Superior temporal gyrus (tissue), 1 donor: Measurements from ENCODE around the gene PIEZO2.

ENCODE experiments used
- DNase-seq: peaks from one replicate; pipeline ENCODE4 v3.0.0-alpha.2; 2016; ENCODE audit errors: extremely low spot score

Gene PIEZO2

DNA sequence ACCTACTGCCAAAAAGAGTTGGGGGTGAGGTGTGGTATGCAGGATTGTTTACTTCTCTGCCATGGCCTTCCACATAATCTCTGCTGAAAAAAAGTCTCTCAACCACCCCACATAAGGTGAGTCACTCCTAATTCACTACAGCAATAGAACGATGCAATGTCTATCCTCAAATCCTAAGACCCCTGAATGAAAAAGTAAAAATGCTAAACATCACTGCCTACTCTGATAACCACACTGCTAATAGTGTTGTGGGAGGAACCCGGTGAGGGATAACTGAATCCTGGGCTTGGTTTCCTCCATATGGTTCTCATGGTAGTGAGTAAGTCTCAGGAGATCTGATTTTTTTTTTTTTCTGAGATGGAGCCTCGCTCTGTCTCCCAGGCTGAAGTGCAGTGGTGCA, 252.5 kb downstream of the PIEZO2 start:
- no peak for DNase-seq

DNA sequence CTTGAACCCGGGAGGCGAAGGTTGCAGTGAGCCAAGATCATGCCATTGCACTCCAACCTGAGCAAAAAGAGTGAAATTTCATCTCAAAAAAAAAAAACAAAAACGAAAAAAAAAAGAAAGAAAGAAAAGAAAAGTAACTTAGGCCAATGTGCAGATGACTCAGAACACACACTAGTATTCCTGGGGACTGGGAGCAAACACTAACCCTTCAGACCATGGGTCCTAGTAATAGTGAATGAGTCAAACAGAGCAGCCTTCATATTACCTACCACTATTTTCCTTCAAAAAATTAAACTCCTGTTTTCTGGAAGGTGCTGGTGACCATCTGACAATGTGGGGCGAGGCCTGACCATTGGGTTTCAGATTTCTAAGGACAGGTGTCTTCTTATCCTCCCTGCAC, 253.4 kb downstream of the PIEZO2 start:
- no peak for DNase-seq

GRCh38 chr18:10894501-10894900, 254.9 kb downstream of the PIEZO2 start:
- no peak for DNase-seq

- DNase-seq: no peak
Measured at GRCh38 chr18:10893761-10894160, 255.6 kb downstream of the PIEZO2 start.

GRCh38 chr18:10893196-10893595, 256.2 kb downstream of the PIEZO2 start:
- DNase-seq: no peak

DNA sequence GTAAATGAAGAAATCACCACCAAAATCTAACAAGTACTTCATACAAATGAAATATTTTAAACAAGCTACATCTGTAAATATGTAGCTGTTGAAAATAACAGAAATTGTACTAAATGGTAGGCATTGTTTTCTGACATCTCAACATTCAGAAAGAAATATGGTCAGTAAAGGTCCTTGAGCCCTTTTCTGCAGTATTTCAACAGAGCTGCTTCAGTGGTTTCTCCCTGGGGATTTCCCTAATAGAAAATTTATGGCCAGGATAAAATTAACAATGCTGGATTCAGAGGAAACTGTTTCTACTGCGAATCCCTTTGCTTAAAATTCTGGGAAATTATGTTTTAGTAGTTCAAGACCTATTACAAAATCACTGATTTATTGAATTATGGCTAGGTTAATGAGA, 256.6 kb downstream of the PIEZO2 start:
- DNase-seq: no peak

- DNase-seq: no peak
Measured at GRCh38 chr18:10890022-10890421, 259.3 kb downstream of the PIEZO2 start.

DNA sequence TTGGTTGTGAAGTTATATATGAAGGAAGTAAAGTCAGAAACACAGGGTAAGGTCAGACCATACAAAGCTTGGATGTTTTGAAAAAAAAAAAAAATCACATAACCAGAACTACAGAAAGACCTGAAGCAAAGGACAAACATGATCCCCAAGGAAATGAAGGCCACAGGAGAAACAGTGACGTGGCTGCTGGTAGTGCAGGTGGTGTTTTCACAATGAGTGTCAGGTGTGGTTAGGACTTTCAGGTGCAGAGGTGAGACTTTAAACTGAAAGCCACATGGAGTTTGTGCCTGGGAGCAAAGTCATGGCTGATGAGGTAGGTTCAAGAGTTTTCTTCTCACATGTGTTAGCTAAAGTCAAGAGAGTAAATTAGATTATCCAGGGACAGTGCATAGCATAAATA, 270.7 kb downstream of the PIEZO2 start:
- no peak for DNase-seq

DNA sequence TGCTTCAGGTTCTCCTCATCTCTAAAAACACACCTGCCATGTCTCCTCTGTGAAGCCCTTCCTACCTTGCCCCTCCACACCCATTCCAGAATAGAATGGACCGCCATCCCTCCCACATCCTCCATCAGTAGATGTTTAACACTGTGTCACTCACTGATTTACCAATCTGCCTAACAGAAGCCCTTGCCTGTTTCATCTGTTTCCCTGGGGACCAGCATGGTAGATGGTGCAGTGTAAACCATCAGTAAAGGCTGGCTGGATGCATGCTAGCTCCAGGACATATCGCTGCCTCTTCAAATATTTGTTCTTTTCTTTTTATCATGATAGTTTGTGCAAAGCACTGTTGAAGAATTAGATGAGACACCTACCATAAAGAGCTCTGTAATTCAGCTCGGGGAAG, 271.4 kb downstream of the PIEZO2 start:
- DNase-seq: no peak

DNA sequence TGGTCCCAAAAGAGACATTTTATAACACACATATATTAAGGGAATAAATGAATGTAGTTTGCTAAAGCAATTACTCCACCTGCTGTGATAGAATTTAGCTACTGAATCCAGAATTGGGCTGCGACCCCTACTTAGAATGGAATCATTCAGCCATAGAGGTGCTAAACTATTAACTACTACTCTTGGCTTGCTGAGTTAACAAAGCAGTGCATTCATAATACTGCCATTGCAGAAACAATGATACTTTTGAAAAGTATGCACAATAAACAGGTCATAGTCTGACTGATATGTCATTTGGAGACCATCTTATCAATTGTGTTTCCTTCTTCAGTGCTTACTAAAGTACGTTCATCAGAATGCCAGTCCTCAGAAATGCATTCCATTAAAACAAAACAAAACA, 273.6 kb downstream of the PIEZO2 start:
- no peak for DNase-seq

GRCh38 chr18:10872304-10872703, 277.1 kb downstream of the PIEZO2 start:
- DNase-seq: no peak

DNA sequence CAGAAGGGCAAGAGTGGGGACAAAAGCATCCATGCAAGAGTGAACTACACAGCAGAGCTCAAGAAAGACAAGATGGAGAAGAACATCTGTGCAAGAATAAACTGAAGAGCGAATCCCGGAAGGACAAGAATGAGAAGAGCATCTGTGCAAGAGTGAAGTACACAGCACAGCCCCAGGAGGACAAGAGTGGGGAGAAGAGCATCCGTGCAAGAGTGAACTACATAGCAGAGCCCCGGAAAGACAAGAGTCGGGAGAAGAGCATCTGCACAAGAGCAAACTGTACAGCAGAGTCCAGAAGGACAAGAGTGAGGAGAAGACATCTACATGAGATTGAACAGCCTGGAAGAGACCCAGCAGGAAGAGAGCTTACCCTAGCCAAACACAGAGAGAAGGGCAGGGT, 284.6 kb downstream of the PIEZO2 start:
- DNase-seq: no peak

GRCh38 chr18:10863026-10863425, 286.3 kb downstream of the PIEZO2 start:
- DNase-seq: no peak

DNA sequence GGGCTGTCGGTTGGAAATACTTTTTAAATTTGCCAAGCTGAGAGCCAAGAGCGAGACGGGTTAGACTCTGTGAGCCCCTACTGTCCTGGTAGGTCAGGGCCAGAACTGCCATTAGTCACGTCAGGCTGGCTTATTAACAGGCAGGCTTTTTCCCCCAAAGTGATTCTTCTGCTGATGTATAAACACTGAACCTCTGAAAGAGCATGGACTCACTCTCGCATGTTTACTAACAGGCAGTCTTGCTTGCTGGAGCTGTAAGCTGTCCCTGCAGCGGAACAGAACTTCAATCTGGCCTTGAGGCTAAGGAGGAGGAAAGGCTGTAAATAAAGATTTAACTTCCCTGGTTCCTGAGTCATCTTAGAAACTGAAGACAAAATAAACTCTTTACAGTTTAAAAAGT, 288.4 kb downstream of the PIEZO2 start:
- no peak for DNase-seq

- no peak for DNase-seq
Measured at GRCh38 chr18:10860382-10860781, 289.0 kb downstream of the PIEZO2 start.

GRCh38 chr18:10858477-10858876, 290.9 kb downstream of the PIEZO2 start:
- no peak for DNase-seq

GRCh38 chr18:10856132-10856531, 293.2 kb downstream of the PIEZO2 start:
- DNase-seq: no peak

GRCh38 chr18:10852385-10853303, 296.7 kb downstream of the PIEZO2 start:
- no peak for DNase-seq

DNA sequence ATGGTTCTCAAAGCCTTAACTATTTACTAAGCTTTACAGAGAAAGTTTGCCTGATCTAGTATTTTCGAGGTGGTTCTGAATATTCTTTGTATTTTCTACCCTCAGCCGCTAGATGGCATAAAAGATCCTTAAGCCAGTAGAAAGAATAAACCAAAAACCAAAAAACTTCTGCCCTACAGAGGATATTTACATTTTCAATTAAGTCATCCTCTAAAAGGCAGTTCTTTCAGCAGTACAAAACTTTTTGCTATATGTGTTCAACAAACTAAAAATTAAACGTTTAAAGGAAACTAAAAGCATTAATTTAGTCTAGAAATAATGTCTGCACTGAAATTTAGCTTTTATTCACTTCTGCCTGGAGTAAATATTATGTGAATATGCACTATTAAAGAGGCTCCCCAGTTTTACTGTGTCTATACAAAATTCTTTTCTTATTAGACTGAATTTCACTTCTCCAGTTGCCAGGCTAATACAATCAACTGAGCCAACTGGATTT, 297.5 kb downstream of the PIEZO2 start:
- peak; percentile 88 for DNase-seq

DNA sequence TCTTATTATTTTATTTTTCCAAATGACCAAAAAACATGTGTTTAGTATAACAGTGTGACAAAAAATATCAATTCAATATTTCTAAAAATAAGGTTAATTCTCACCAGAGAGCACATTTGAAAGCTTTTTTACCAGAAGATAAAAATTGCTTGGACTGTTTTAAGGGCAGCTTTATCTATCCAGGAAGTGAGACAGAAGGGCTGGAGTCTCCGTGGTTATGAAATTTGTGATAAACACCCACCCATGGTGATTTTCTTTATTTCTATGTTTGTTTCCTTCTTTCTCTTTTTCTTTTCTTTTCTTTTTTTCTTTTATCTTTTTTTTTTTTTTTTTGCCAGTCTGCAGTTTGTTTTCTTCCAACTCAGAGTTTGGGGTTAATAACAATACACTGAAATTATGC, 298.5 kb downstream of the PIEZO2 start:
- no peak for DNase-seq

DNA sequence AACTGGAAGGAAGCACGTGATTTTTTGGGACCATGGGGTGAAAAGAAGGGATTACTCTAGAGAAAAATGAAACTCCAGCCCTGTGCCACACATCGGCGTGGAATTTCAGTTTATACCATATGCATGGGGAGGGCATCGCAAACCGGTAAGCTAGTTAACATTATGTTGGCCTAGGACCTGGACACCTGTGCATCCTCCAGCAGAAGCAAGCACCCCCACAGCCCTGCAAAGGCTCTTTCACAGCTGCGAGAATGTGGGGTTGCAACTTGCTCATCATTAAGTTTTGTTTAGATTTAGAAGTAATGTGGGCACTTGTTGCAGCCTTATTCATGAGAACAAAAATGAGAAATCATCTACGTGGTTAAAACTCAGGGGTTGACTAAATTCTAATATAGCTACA, 299.2 kb downstream of the PIEZO2 start:
- DNase-seq: no peak

DNA sequence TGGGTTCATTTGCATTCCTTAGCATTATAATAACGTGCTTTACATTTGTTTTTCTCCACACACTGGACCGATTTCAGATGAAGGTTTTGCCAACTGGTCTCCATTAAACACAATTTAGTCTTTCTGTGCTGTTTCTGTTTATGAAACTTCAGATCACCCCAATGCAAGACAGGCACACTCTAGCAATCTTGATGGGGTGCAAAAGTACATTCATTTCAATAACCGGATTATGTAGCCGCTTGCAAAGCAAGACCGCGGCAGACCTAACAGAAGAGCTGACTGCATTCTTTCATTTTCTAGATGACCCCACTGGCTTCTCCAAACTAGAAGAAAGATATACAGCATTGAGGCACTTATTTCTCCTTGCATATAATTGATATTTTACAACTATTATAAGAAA, 301.5 kb downstream of the PIEZO2 start:
- DNase-seq: no peak

GRCh38 chr18:10847408-10847790, 302.0 kb downstream of the PIEZO2 start:
- no peak for DNase-seq
